LNCaP clone FGC (cell line): ENCODE data around the gene MAML3.

ENCODE experiments used
- DNase-seq: peaks from one replicate; pipeline ENCODE4 v3.0.0-alpha.2; 2011; ENCODE audit warnings: low read depth
- H3K4me3 ChIP-seq: 2 replicates; pipeline ENCODE4 v1.5.1; 2011; ENCODE audit warnings: mild to moderate bottlenecking, low read depth, low read length, control low read depth
- TF ChIP-seq, protein P1 (sequence below): IDR thresholded peaks from 2 replicates; pipeline ENCODE4 v1.5.1; 2012; ENCODE audit warnings: mild to moderate bottlenecking; ENCODE audit not compliant: control insufficient read depth, insufficient read depth; ENCODE audit errors: extremely low read depth

MAML3 gene

DNA sequence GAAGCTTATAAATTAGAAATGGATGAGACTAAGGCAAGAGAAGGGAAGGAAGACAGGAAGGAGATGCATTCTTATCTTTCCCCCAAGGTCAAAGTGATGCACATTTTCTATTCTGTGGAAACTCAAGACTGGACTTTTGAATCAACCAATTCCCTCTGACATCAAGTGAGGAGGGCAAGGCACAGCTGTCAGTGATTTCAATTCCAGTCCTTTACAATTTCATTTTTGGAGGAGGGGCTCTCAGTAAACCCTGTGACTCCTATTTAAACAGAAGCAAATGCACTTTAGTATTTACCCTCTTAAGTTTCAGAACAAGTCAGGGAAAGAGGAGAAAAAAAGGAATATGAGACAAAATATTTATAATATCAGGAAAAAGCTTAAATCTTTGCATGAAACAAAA, 354.4 kb downstream of the MAML3 start:
- no peak for DNase-seq
- TF ChIP-seq, protein P1, sequence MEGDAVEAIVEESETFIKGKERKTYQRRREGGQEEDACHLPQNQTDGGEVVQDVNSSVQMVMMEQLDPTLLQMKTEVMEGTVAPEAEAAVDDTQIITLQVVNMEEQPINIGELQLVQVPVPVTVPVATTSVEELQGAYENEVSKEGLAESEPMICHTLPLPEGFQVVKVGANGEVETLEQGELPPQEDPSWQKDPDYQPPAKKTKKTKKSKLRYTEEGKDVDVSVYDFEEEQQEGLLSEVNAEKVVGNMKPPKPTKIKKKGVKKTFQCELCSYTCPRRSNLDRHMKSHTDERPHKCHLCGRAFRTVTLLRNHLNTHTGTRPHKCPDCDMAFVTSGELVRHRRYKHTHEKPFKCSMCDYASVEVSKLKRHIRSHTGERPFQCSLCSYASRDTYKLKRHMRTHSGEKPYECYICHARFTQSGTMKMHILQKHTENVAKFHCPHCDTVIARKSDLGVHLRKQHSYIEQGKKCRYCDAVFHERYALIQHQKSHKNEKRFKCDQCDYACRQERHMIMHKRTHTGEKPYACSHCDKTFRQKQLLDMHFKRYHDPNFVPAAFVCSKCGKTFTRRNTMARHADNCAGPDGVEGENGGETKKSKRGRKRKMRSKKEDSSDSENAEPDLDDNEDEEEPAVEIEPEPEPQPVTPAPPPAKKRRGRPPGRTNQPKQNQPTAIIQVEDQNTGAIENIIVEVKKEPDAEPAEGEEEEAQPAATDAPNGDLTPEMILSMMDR = no peak
- H3K4me3 ChIP-seq = no peak overlapping the region

DNA sequence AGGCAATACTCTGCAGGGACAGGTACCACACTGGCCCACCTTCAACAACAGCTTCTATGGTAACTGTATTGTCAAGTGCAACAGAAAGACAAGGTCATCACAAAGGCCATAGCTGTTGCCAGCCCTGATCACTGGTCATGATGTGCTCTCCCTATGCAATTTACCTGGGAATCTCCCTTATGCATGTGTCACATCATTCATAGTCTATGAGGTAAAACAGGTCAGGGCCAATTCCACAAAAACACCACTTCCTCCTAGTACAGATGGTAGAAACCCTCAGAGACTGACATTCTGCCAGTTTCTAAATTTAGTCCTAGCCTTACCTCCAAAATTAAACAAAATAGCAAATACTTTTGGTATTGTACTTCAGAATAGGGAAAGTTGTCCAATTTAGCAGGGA, 355.5 kb downstream of the MAML3 start:
- DNase-seq = no peak
- TF ChIP-seq, protein P1 = no peak
- no peak overlapping the region for H3K4me3 ChIP-seq

DNA sequence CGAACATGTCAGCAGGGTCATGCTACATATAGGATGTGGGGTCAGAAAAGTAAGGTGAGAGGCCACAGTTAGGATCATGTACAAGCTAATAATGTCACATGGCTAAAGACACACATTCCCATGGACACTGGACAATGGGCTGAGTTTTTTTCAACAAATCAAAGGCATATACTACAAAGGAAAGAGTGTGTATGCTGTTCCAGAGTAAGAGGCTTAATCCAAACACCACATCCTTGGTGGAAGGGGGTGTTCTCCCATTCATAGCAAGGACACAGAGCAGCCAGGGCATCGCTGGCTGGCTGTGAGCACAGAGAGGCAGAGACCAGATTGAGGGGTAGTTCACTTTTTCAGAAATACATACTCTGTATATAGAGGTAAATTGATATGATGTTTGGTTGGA, 356.7 kb downstream of the MAML3 start:
- TF ChIP-seq, protein P1 = no peak
- no peak overlapping the region for H3K4me3 ChIP-seq
- DNase-seq = no peak

DNA sequence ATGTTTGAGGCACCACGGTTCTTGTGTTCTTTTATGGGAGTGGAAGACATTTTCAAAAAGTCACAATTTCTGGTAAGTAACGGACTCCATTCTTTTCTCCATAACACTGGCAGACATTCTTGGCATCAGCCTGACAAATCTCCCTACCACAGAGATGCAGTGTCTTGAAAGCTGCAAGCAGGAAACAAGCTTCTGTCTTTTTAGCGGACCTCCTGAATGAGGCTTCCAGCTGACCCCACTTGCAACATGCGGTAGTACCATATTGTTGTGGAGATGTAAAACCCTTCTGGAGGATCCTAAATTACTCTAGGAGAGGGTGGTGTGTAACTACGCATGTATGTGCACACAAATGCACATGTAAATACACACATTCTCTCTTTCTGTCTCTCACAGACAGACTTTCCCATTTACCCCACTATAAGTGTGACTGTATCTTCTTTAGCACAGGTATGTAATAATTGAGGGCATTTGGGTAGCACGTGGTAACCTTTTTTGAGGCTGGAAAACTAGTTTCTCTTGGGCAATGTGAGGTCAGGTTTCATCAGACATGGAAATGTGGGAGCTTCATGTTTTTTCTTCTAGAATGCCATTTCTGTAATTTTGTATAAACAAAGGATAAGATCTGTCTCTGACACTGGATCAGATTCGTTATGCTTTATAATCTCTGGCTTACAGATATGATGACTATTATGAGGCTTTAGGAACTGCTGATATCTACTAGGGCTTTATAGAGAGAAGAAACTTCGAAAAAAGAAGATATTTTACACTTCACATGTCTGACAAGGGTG, 358.3 kb downstream of the MAML3 start:
- TF ChIP-seq, protein P1 = no peak
- no peak overlapping the region for H3K4me3 ChIP-seq
- no peak for DNase-seq

GRCh38 chr4:139794158-139794954, 359.6 kb downstream of the MAML3 start:
- TF ChIP-seq, protein P1 = no peak
- DNase-seq = no peak

GRCh38 chr4:139791681-139792080, 362.3 kb downstream of the MAML3 start:
- DNase-seq = no peak
- TF ChIP-seq, protein P1 = no peak
- H3K4me3 ChIP-seq = no peak overlapping the region

More at GRCh38 chr4:139794158-139794954, 359.6 kb downstream of the MAML3 start:
- H3K4me3 ChIP-seq = no peak overlapping the region
